BLaER1 (cell line): ENCODE results near the gene CAMK2N1.
A peak's percentile ranks its signal among the peaks of the same experiment; 100 is the strongest.
"Not testable (repeated sequence)": the region's sequence is repeated elsewhere in the genome, so short reads cannot be mapped to it uniquely, and the experiment has no call there.

Source experiments
- H3K27ac ChIP-seq: shearing (Covaris generic); formaldehyde crosslinking; 2 replicates; pipeline ENCODE4 v1.8.1; 2022
- H3K27me3 ChIP-seq: shearing (Covaris generic); formaldehyde crosslinking; 2 replicates; pipeline ENCODE4 v1.8.1; 2022
- H3K36me3 ChIP-seq: shearing (Covaris generic); formaldehyde crosslinking; 2 replicates; pipeline ENCODE4 v1.8.1; 2022
- H3K4me1 ChIP-seq: shearing (Covaris generic); formaldehyde crosslinking; 2 replicates; pipeline ENCODE4 v1.8.1; 2022
- H3K4me2 ChIP-seq: shearing (Covaris generic); formaldehyde crosslinking; 2 replicates; pipeline ENCODE4 v1.8.1; 2022
- H3K4me3 ChIP-seq: shearing (Covaris generic); formaldehyde crosslinking; 2 replicates; pipeline ENCODE4 v1.8.1; 2022
- H3K9ac ChIP-seq: shearing (Covaris generic); formaldehyde crosslinking; 2 replicates; pipeline ENCODE4 v1.8.1; 2022
- H3K9me3 ChIP-seq: shearing (Covaris generic); formaldehyde crosslinking; 2 replicates; pipeline ENCODE4 v1.8.1; 2022
- H4K20me1 ChIP-seq: shearing (Covaris generic); formaldehyde crosslinking; 2 replicates; pipeline ENCODE4 v1.8.1; 2022
- Cebpa-rat ChIP-seq: shearing (Covaris generic); IDR thresholded peaks from 2 replicates; pipeline ENCODE4 v1.8.1; 2022

The CAMK2N1 gene

GRCh38 chr1:20497506-20497905, 11.5 kb upstream of the CAMK2N1 start:
- Histone ChIP-seq H3K27me3 (no peaks in the 10 kb centered on the region), H4K20me1 (peaks cover 24% of the 10 kb centered on the region; the same call in 1 of the 2 replicates), H3K27ac (no peak overlapping the region), H3K4me2 (no peak overlapping the region), H3K9ac (no peak overlapping the region), H3K4me3 (no peak overlapping the region), H3K9me3 (no peaks in the 10 kb centered on the region), H3K36me3 (peaks cover 57% of the 10 kb centered on the region), H3K4me1 (peaks cover 18% of the 10 kb centered on the region)
- no peak for TF ChIP-seq Cebpa-rat

GRCh38 chr1:20496725-20497383, 10.8 kb upstream of the CAMK2N1 start:
- H4K20me1 ChIP-seq, result peaks cover 24% of the 10 kb centered on the region; the same call in 1 of the 2 replicates
- peaks cover 18% of the 10 kb centered on the region for H3K4me1 ChIP-seq
- H3K27ac ChIP-seq, H3K9ac ChIP-seq, H3K4me2 ChIP-seq, H3K27me3 ChIP-seq, H3K9me3 ChIP-seq, H3K4me3 ChIP-seq: not testable (repeated sequence)
- peaks cover 51% of the 10 kb centered on the region for H3K36me3 ChIP-seq

GRCh38 chr1:20496241-20496661, 10.2 kb upstream of the CAMK2N1 start:
- H3K4me1 ChIP-seq, result peaks cover 18% of the 10 kb centered on the region
- no peak overlapping the region for H3K4me2 ChIP-seq
- H3K27me3 ChIP-seq, result no peaks in the 10 kb centered on the region
- H3K9me3 ChIP-seq, result no peaks in the 10 kb centered on the region
- H3K9ac ChIP-seq, result no peak overlapping the region
- no peak for TF ChIP-seq Cebpa-rat
- no peak overlapping the region for H3K27ac ChIP-seq
- H3K36me3 ChIP-seq, result peaks cover 44% of the 10 kb centered on the region
- no peak overlapping the region for H3K4me3 ChIP-seq
- peaks cover 24% of the 10 kb centered on the region; the same call in 1 of the 2 replicates for H4K20me1 ChIP-seq

GRCh38 chr1:20495661-20496060, 9.7 kb upstream of the CAMK2N1 start:
- Histone ChIP-seq H3K27me3 (no peaks in the 10 kb centered on the region), H3K9me3 (no peaks in the 10 kb centered on the region), H3K4me2 (no peak overlapping the region), H4K20me1 (peaks cover 22% of the 10 kb centered on the region; the same call in 1 of the 2 replicates), H3K36me3 (peaks cover 39% of the 10 kb centered on the region), H3K4me1 (peaks cover 18% of the 10 kb centered on the region), H3K9ac (no peak overlapping the region), H3K27ac (no peak overlapping the region), H3K4me3 (no peak overlapping the region)
- TF ChIP-seq Cebpa-rat, result no peak

GRCh38 chr1:20494609-20495311, 8.8 kb upstream of the CAMK2N1 start:
- H3K4me3 ChIP-seq, result no peak overlapping the region
- peak overlapping the region; percentile 78 for H3K4me2 ChIP-seq
- H3K4me1 ChIP-seq, result peaks cover 18% of the 10 kb centered on the region
- no peak for TF ChIP-seq Cebpa-rat
- peaks cover 4% of the 10 kb centered on the region; the same call in 1 of the 2 replicates for H3K27me3 ChIP-seq
- peak overlapping the region; percentile 44; the same call in 1 of the 2 replicates for H3K27ac ChIP-seq
- H3K36me3 ChIP-seq, result peaks cover 30% of the 10 kb centered on the region
- no peak overlapping the region for H3K9ac ChIP-seq
- peaks cover 16% of the 10 kb centered on the region; the same call in 1 of the 2 replicates for H4K20me1 ChIP-seq
- no peaks in the 10 kb centered on the region for H3K9me3 ChIP-seq

DNA sequence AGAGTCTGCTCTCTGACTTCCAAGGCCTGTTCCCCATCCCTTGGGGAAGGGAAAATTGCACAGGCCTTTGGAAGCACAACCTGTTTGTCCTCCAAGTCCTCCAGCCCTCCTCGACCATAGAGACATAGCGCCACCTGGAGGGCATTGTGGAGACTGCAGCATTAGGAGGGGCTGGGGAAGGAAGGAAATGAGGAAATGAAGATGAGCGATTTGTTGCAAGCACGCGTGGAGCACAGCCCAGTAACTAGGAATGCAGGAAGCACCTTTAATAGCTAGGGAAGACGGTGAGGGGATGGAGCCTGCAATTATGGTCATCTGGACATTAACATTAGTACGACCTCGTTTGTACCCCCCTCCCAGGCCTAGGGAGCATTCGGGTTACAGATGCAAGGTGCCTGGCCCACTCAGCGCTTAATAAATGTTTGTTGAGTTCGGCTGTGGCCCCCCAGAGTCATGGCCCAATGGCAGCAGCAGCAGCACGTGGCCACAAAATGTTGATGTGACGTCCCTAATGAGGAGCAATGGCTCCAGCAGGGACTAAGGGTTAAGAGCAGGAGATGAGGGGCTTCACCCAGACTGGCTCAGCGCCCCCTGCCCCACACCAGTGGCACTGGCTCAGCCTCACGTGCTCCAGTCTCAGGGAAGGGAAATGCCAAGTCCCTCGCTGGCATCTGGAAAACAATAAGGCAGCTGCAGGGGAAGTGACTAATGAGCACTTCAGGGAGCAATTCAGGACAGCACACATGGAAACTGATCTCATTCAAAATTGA, 8.0 kb upstream of the CAMK2N1 start:
- Histone ChIP-seq H3K27me3 (peaks cover 11% of the 10 kb centered on the region), H3K9me3 (no peaks in the 10 kb centered on the region), H3K4me1 (peaks cover 18% of the 10 kb centered on the region), H3K36me3 (peaks cover 22% of the 10 kb centered on the region), H3K9ac (0 out of 2 replicates have a peak overlapping the region, but pooled peaks have one; percentile 17), H3K27ac (peak overlapping the region; percentile 44; the same call in 1 of the 2 replicates), H3K4me3 (0 out of 2 replicates have a peak overlapping the region, but pooled peaks have one; percentile 36), H4K20me1 (peaks cover 9% of the 10 kb centered on the region; the same call in 1 of the 2 replicates), H3K4me2 (peak overlapping the region; percentile 78)
- TF ChIP-seq Cebpa-rat, result no peak

GRCh38 chr1:20493309-20493708, 7.3 kb upstream of the CAMK2N1 start:
- Histone ChIP-seq H3K27ac (no peak overlapping the region), H3K4me3 (no peak overlapping the region), H3K4me2 (peak overlapping the region; percentile 78)

GRCh38 chr1:20492751-20493150, 6.7 kb upstream of the CAMK2N1 start:
- peaks cover 10% of the 10 kb centered on the region for H3K36me3 ChIP-seq
- H3K4me3 ChIP-seq, result no peak overlapping the region
- H4K20me1 ChIP-seq, result no peaks in the 10 kb centered on the region; the same call in 1 of the 2 replicates
- peaks cover 18% of the 10 kb centered on the region for H3K4me1 ChIP-seq
- H3K4me2 ChIP-seq, result no peak overlapping the region
- no peak for TF ChIP-seq Cebpa-rat
- H3K27ac ChIP-seq, result no peak overlapping the region
- peaks cover 24% of the 10 kb centered on the region for H3K27me3 ChIP-seq
- H3K9me3 ChIP-seq, result no peaks in the 10 kb centered on the region
- no peak overlapping the region for H3K9ac ChIP-seq

More at GRCh38 chr1:20493309-20493708, 7.3 kb upstream of the CAMK2N1 start:
- TF ChIP-seq Cebpa-rat, result no peak
- Histone ChIP-seq H4K20me1 (peaks cover 2% of the 10 kb centered on the region; the same call in 1 of the 2 replicates), H3K9me3 (no peaks in the 10 kb centered on the region), H3K4me1 (peaks cover 18% of the 10 kb centered on the region), H3K36me3 (peaks cover 15% of the 10 kb centered on the region), H3K9ac (no peak overlapping the region), H3K27me3 (peaks cover 18% of the 10 kb centered on the region)

GRCh38 chr1:20491866-20492265, 5.9 kb upstream of the CAMK2N1 start:
- Histone ChIP-seq H3K36me3 (peaks cover under 1% of the 10 kb centered on the region; the same call in 1 of the 2 replicates), H3K27me3 (peaks cover 33% of the 10 kb centered on the region), H3K4me2 (no peak overlapping the region), H3K4me1 (peaks cover 21% of the 10 kb centered on the region), H3K9me3 (no peaks in the 10 kb centered on the region), H3K4me3 (no peak overlapping the region), H3K27ac (no peak overlapping the region), H3K9ac (no peak overlapping the region), H4K20me1 (peaks cover 6% of the 10 kb centered on the region; the same call in 1 of the 2 replicates)
- no peak for TF ChIP-seq Cebpa-rat
